Skeletal muscle satellite cell (primary cell): Measurements from ENCODE around the gene FGD2.

ENCODE experiments used
- H3K27me3 ChIP-seq: 2 replicates; pipeline ENCODE4 v1.7.0; 2013; ENCODE audit warnings: low read length; ENCODE audit not compliant: control insufficient read depth, insufficient read depth
- H3K36me3 ChIP-seq: 2 replicates; pipeline ENCODE4 v1.7.0; 2013; ENCODE audit warnings: mild to moderate bottlenecking, control low read depth, low read length; ENCODE audit not compliant: insufficient read depth
- H3K4me1 ChIP-seq: 2 replicates; pipeline ENCODE4 v1.7.0; 2013; ENCODE audit warnings: low read length; ENCODE audit not compliant: control insufficient read depth, insufficient read depth
- H3K4me2 ChIP-seq: 2 replicates; pipeline ENCODE4 v1.7.0; 2013; ENCODE audit warnings: mild to moderate bottlenecking, low read length
- H3K4me3 ChIP-seq: 2 replicates; pipeline ENCODE4 v1.7.0; 2013; ENCODE audit warnings: low read length
- H3K9ac ChIP-seq: 2 replicates; pipeline ENCODE4 v1.7.0; 2013; ENCODE audit warnings: mild to moderate bottlenecking, low read depth, low read length, moderate library complexity
- H3K9me3 ChIP-seq: replicated peaks from 2 replicates; pipeline ENCODE4 v1.7.0; 2013; ENCODE audit warnings: mild to moderate bottlenecking, control low read depth, low read length

Gene FGD2

GRCh38 chr6:37015532-37015931 is 10.1 kb downstream of the FGD2 start:
- no peak overlapping the region for H3K4me2 ChIP-seq
- no peak overlapping the region for H3K9ac ChIP-seq
- H3K9me3 ChIP-seq: no peaks in the 10 kb centered on the region
- H3K27me3 ChIP-seq: peaks cover 3% of the 10 kb centered on the region
- no peak overlapping the region for H3K4me3 ChIP-seq
- H3K36me3 ChIP-seq: no peaks in the 10 kb centered on the region
- peaks cover 3% of the 10 kb centered on the region for H3K4me1 ChIP-seq

- H3K4me1 ChIP-seq: peaks cover 3% of the 10 kb centered on the region
- H3K4me2 ChIP-seq: no peak overlapping the region
- H3K27me3 ChIP-seq: peaks cover 3% of the 10 kb centered on the region
- H3K4me3 ChIP-seq: no peak overlapping the region
- no peaks in the 10 kb centered on the region for H3K36me3 ChIP-seq
- no peaks in the 10 kb centered on the region for H3K9me3 ChIP-seq
- no peak overlapping the region for H3K9ac ChIP-seq
Observed at GRCh38 chr6:37016995-37017394, 11.5 kb downstream of the FGD2 start.

- H3K9ac ChIP-seq: no peak overlapping the region
- H3K27me3 ChIP-seq: peaks cover 3% of the 10 kb centered on the region
- H3K9me3 ChIP-seq: no peaks in the 10 kb centered on the region
- no peak overlapping the region for H3K4me3 ChIP-seq
- H3K4me2 ChIP-seq: peak overlapping the region; percentile 38
- H3K4me1 ChIP-seq: peaks cover 3% of the 10 kb centered on the region
- H3K36me3 ChIP-seq: no peaks in the 10 kb centered on the region
Observed at GRCh38 chr6:37017606-37018197, 12.2 kb downstream of the FGD2 start.

GRCh38 chr6:37018198-37019064 is 13.0 kb downstream of the FGD2 start:
- Histone ChIP-seq H3K4me1 (peaks cover 3% of the 10 kb centered on the region), H3K9ac (no peak overlapping the region), H3K4me2 (peak overlapping the region; percentile 38), H3K9me3 (no peaks in the 10 kb centered on the region), H3K4me3 (no peak overlapping the region), H3K27me3 (peaks cover 3% of the 10 kb centered on the region), H3K36me3 (no peaks in the 10 kb centered on the region)

- Histone ChIP-seq H3K27me3 (peaks cover 2% of the 10 kb centered on the region), H3K4me1 (peaks cover 3% of the 10 kb centered on the region), H3K4me2 (no peak overlapping the region), H3K4me3 (no peak overlapping the region), H3K9me3 (no peaks in the 10 kb centered on the region), H3K9ac (no peak overlapping the region), H3K36me3 (no peaks in the 10 kb centered on the region)
Observed at GRCh38 chr6:37019065-37019450, 13.6 kb downstream of the FGD2 start.

- H3K4me2 ChIP-seq: no peak overlapping the region
- no peak overlapping the region for H3K4me3 ChIP-seq
- no peak overlapping the region for H3K9ac ChIP-seq
- H3K36me3 ChIP-seq: no peaks in the 10 kb centered on the region
- H3K4me1 ChIP-seq: peaks cover 7% of the 10 kb centered on the region
- no peaks in the 10 kb centered on the region for H3K27me3 ChIP-seq
- no peaks in the 10 kb centered on the region for H3K9me3 ChIP-seq
Observed at GRCh38 chr6:37020381-37020780, 14.9 kb downstream of the FGD2 start.

- H3K9ac ChIP-seq: no peak overlapping the region
- H3K9me3 ChIP-seq: no peaks in the 10 kb centered on the region
- no peak overlapping the region for H3K4me2 ChIP-seq
- no peaks in the 10 kb centered on the region for H3K36me3 ChIP-seq
- H3K4me1 ChIP-seq: peaks cover 7% of the 10 kb centered on the region
- H3K27me3 ChIP-seq: no peaks in the 10 kb centered on the region
- H3K4me3 ChIP-seq: no peak overlapping the region
Observed at GRCh38 chr6:37020812-37021211, 15.4 kb downstream of the FGD2 start.

- no peaks in the 10 kb centered on the region for H3K9me3 ChIP-seq
- H3K27me3 ChIP-seq: no peaks in the 10 kb centered on the region
- H3K4me1 ChIP-seq: peaks cover 7% of the 10 kb centered on the region
- H3K4me3 ChIP-seq: no peak overlapping the region
- H3K36me3 ChIP-seq: no peaks in the 10 kb centered on the region
- no peak overlapping the region for H3K4me2 ChIP-seq
- no peak overlapping the region for H3K9ac ChIP-seq
Observed at GRCh38 chr6:37021356-37022129, 16.1 kb downstream of the FGD2 start.

- no peaks in the 10 kb centered on the region for H3K36me3 ChIP-seq
- H3K4me1 ChIP-seq: peaks cover 7% of the 10 kb centered on the region
- H3K4me3 ChIP-seq: no peak overlapping the region
- H3K27me3 ChIP-seq: no peaks in the 10 kb centered on the region
- H3K9ac ChIP-seq: no peak overlapping the region
- H3K4me2 ChIP-seq: no peak overlapping the region
- H3K9me3 ChIP-seq: no peaks in the 10 kb centered on the region
Observed at GRCh38 chr6:37022135-37022863, 16.8 kb downstream of the FGD2 start.

GRCh38 chr6:37024656-37025337 is 19.3 kb downstream of the FGD2 start:
- peaks cover 4% of the 10 kb centered on the region for H3K4me1 ChIP-seq
- H3K9ac ChIP-seq: no peak overlapping the region
- H3K36me3 ChIP-seq: no peaks in the 10 kb centered on the region
- no peak overlapping the region for H3K4me3 ChIP-seq
- no peak overlapping the region for H3K4me2 ChIP-seq
- H3K9me3 ChIP-seq: no peaks in the 10 kb centered on the region
- H3K27me3 ChIP-seq: no peaks in the 10 kb centered on the region
